Measurements from ENCODE around the gene TOGARAM2.

TOGARAM2 gene

GRCh38 chr2:29056452-29056851, 75.4 kb downstream of the TOGARAM2 start:
- Histone ChIP-seq H3K27ac (ENCODE audit: extremely low read depth, low read depth, low read length) (no peak overlapping the region), H3K4me3 (ENCODE audit: low read depth, low read length) (no peak overlapping the region), H3K36me3 (ENCODE audit: control insufficient read depth in 2 of 2, insufficient read depth in 1 of 2, low read length in 2 of 2) (no peaks in the 10 kb centered on the region), H3K4me1 (ENCODE audit: control insufficient read depth, insufficient read depth, low read length) (no peaks in the 10 kb centered on the region), H3K9me3 (ENCODE audit: control insufficient read depth, insufficient read depth, low read depth, low read length) (no peaks in the 10 kb centered on the region)
- CTCF ChIA-PET = interaction anchor here (0.6 to 1.1 kb wide), 4 partner anchors 10 to 1059 kb away, joined by 3 to 4 read pairs (median 3); no protein-coding TSS in a partner anchor
- POLR2A ChIA-PET = no interaction called here
- TF ChIP-seq ZNF624 (tag by site-specific recombination; IDR thresholded peaks at IDR 0.05) = no peak
- no peak for TF ChIP-seq ZXDB (tag by site-specific recombination; IDR thresholded peaks at IDR 0.05)

GRCh38 chr2:29057006-29057405, 75.9 kb downstream of the TOGARAM2 start:
- Histone ChIP-seq H3K27ac (ENCODE audit: extremely low read depth, low read depth, low read length) (no peak overlapping the region), H3K4me3 (ENCODE audit: low read depth, low read length) (no peak overlapping the region), H3K36me3 (ENCODE audit: control insufficient read depth in 2 of 2, insufficient read depth in 1 of 2, low read length in 2 of 2) (no peaks in the 10 kb centered on the region), H3K4me1 (ENCODE audit: control insufficient read depth, insufficient read depth, low read length) (no peaks in the 10 kb centered on the region), H3K9me3 (ENCODE audit: control insufficient read depth, insufficient read depth, low read depth, low read length) (no peaks in the 10 kb centered on the region)
- no peak for TF ChIP-seq KLF10 (tag by site-specific recombination; IDR thresholded peaks at IDR 0.05)
- no peak for TF ChIP-seq ZNF701 (tag by site-specific recombination; IDR thresholded peaks at IDR 0.05)
- no peak for TF ChIP-seq ZNF660 (tag by site-specific recombination; IDR thresholded peaks at IDR 0.05)
- no peak for TF ChIP-seq HIC1 (tag by site-specific recombination; IDR thresholded peaks at IDR 0.05)
- no peak for TF ChIP-seq ZNF366 (tag by site-specific recombination; conservative IDR thresholded peaks at IDR 0.05)
- TF ChIP-seq ZNF580 (tag by site-specific recombination; IDR thresholded peaks at IDR 0.05) = no peak
- TF ChIP-seq ZFHX2 (tag by site-specific recombination; conservative IDR thresholded peaks at IDR 0.05) = no peak
- TF ChIP-seq ZNF18 (tag by site-specific recombination; IDR thresholded peaks at IDR 0.05) = no peak
- no peak for TF ChIP-seq WT1 (tag by site-specific recombination; IDR thresholded peaks at IDR 0.05)
- TF ChIP-seq ZNF280D (tag by site-specific recombination; IDR thresholded peaks at IDR 0.05) = no peak
- TF ChIP-seq SALL2 (tag by site-specific recombination; IDR thresholded peaks at IDR 0.05; ENCODE audit: borderline replicate concordance) = no peak
- TF ChIP-seq ZNF169 (tag by site-specific recombination; IDR thresholded peaks at IDR 0.05) = no peak
- no peak for TF ChIP-seq ZNF518A (tag by site-specific recombination; conservative IDR thresholded peaks at IDR 0.05; ENCODE audit: low read depth)
- no peak for TF ChIP-seq ZNF341 (tag by site-specific recombination; IDR thresholded peaks at IDR 0.05; ENCODE audit: low read depth)
- no peak for TF ChIP-seq YY2 (tag by site-specific recombination; IDR thresholded peaks at IDR 0.05)
- TF ChIP-seq ZNF138 (tag by site-specific recombination; IDR thresholded peaks at IDR 0.05; ENCODE audit: borderline replicate concordance) = no peak
- TF ChIP-seq PRDM4 (tag by site-specific recombination; IDR thresholded peaks at IDR 0.05) = no peak
- TF ChIP-seq ZNF776 (tag by site-specific recombination; IDR thresholded peaks at IDR 0.05; ENCODE audit: borderline replicate concordance) = no peak
- ChIA-PET POLR2A (no interaction called here), CTCF (interaction anchor here (0.6 kb wide), 1 partner anchor 154 kb away, joined by 3 read pairs; no protein-coding TSS in a partner anchor)
